Adrenal gland (tissue), 12 donors: ENCODE measurements around the gene HSD17B8. TPM values are rescaled to one million over a fixed set of nuclear protein-coding genes. Genes with fewer than 3 reads are reported as not detected.

Experiments
- DNase-seq, 7 donors: peaks; one replicate each; pipeline ENCODE4 v3.0.0-alpha.2; 2019 to 2020
- H3K27ac ChIP-seq, 5 donors: fragments of 200-600 bp; sonication (generic) in 4 of 5; 1 replicate in 3 of 5; 2 replicates in 2 of 5; pipeline versions ENCODE4 v1.5.1 to v1.8.0; 2016 to 2020; ENCODE audit warnings: mild to moderate bottlenecking in 1 of 5
- H3K27me3 ChIP-seq: fragments of 200-600 bp; 2 replicates; pipeline ENCODE4 v1.8.0; 2021
- H3K36me3 ChIP-seq, 2 donors: fragments of 200-600 bp; replicated peaks in 1 of 2; 1 replicate in 1 of 2; 2 replicates in 1 of 2; pipeline versions ENCODE4 v1.5.1 to v1.8.0; 2018 to 2022
- H3K4me1 ChIP-seq, 2 donors: fragments of 200-600 bp; replicated peaks in 1 of 2; 1 replicate in 1 of 2; 2 replicates in 1 of 2; pipeline versions ENCODE4 v1.5.1 to v1.8.0; 2018 to 2021
- H3K4me3 ChIP-seq, 4 donors: fragments of 200-600 bp; sonication (generic) in 3 of 4; one replicate each; pipeline ENCODE4 v1.5.1; 2016 to 2018
- H3K9me3 ChIP-seq, 3 donors: fragments of 200-600 bp; sonication (generic) in 1 of 3; replicated peaks in 1 of 3; 1 replicate in 2 of 3; 2 replicates in 1 of 3; pipeline versions ENCODE4 v1.5.1 to v1.8.0; 2016 to 2021
- CTCF ChIP-seq, 6 experiments: fragments of 450-650 bp in 4 of 6; fragments of 200-600 bp in 2 of 6; sonication (generic) in 1 of 6; IDR thresholded peaks; 1 replicate in 5 of 6; 2 replicates in 1 of 6; pipeline versions ENCODE4 v1.5.1 to v1.8.0; 2016 to 2021; ENCODE audit warnings: antibody characterized with exemption in 6 of 6, mild to moderate bottlenecking in 2 of 6, moderate library complexity in 1 of 6
- POLR2A ChIP-seq, 2 donors: fragments of 450-650 bp; IDR thresholded peaks; one replicate each; pipeline ENCODE4 v1.6.1; 2017; ENCODE audit warnings: antibody characterized with exemption in 2 of 2, mild to moderate bottlenecking in 2 of 2, moderate library complexity in 1 of 2
- WGBS, 4 donors: extraction: QIAGEN DNeasy Blood & Tissue Kit in 2 of 4; methylation state at CpG; one replicate each; pipeline versions ENCODE4 v1.1.5 to v1.1.7; 2013 to 2017; 5-methylcytosine and 5-hydroxymethylcytosine counted together
- intact Hi-C, 2 donors: fragments of 100-400 bp; cut with DNase I; formaldehyde crosslinking; loops; one replicate each; pipeline versions ENCODE4 v1.14.1 to v1.15.0; 2022 to 2023
- polyA plus RNA-seq, 3 donors: library from polyadenylated mRNA; stranded (reverse); fragments of 200-250 nt in 2 of 3; fragments of 350-450 nt in 1 of 3; fragmentation: Illumina TruSeq in 1 of 3; extraction: RNeasy Lipid Tissue Mini Kit (QIAGEN cat#74804) in 1 of 3; gene quantifications; one replicate each; pipeline ENCODE4 v1.2.3, GENCODE V29; 2013 to 2014
- total RNA-seq, 9 donors: library from RNA; depleted of rRNA in 4 of 9; stranded (reverse); fragments of >200 nt in 4 of 9; fragments of 120-200 nt in 1 of 9; fragmentation: NEBNext Ultra II Directional in 1 of 9; extraction: Animal tissue kit (Norgen Biotek cat#: 25700) in 1 of 9; gene quantifications; one replicate each; pipeline versions ENCODE4 v1.1.0 to v1.2.4, GENCODE V29; 2013 to 2023
- donor health status: healthy with polysubstance abuse.
- donor health status: Bipolar disorder and iron deficiency.
- donor health status: DM: yes; HTN: yes; CAD: no.
- donor health status: DM: no; HTN: no; CAD: no.
- donor health status: DM: no; HTN: no; CAD: no.
- donor health status: DM: yes; HTN: yes; CAD: no.

HSD17B8 gene
- total and polyA plus RNA-seq, 12 donors: 13.4 to 96.3 (median 32.7) TPM

- peak in 1 of 7 donors; percentile 13 for DNase-seq
- intact Hi-C loops: loop anchor here in 1 of 2 donors (10.0 kb wide), 2 partner anchors 129 to 229 kb away; no protein-coding TSS in a partner anchor
- 9 to 33% (median 23%) methylated on average over 1 of the region's 1 CpG for WGBS, 4 donors
These were observed 39.0 kb downstream of the HSD17B8 start for GRCh38 chr6:33243476-33243875.

GRCh38 chr6:33247977-33248642, 43.7 kb downstream of the HSD17B8 start:
- Histone ChIP-seq H3K36me3 (no peaks in the 10 kb centered on the region), H3K4me3 (peak overlapping the region in 2 of 4 donors; percentile 27 to 40), H3K27ac (peak overlapping the region in 4 of 5 donors; percentile 89 to 96 (median 93)), H3K4me1 (peaks cover 20 to 23% of the 10 kb centered on the region in 2 donors), H3K9me3 (no peaks in the 10 kb centered on the region), H3K27me3 (no peaks in the 10 kb centered on the region)
- DNase-seq: peak; percentile 80 to 96 (median 91)
- TF ChIP-seq CTCF (IDR thresholded peaks at IDR 0.05) (peak; percentile 91 to 99 (median 99)), POLR2A (IDR thresholded peaks at IDR 0.05) (no peak)
- intact Hi-C loops: loop anchor here (5.0 to 10.0 kb wide), 5 partner anchors 36 to 233 kb away; partner anchors contain the start of gene RING1 (in 1 of the 2)
- 4 to 10% (median 5%) methylated on average over 12 to 28 of the region's 28 CpGs for WGBS, 4 donors

More at GRCh38 chr6:33243476-33243875, 39.0 kb downstream of the HSD17B8 start:
- Histone ChIP-seq H3K27me3 (peaks cover 10% of the 10 kb centered on the region), H3K4me1 (peaks cover under 1 to 6% of the 10 kb centered on the region in 2 donors), H3K9me3 (no peaks in the 10 kb centered on the region), H3K4me3 (no peak overlapping the region), H3K27ac (no peak overlapping the region), H3K36me3 (no peaks in the 10 kb centered on the region)
- TF ChIP-seq POLR2A (IDR thresholded peaks at IDR 0.05): no peak
- TF ChIP-seq CTCF (IDR thresholded peaks at IDR 0.05): no peak

GRCh38 chr6:33248643-33248931, 44.1 kb downstream of the HSD17B8 start:
- intact Hi-C loops: loop anchor here (5.0 to 10.0 kb wide), 5 partner anchors 36 to 234 kb away; partner anchors contain the start of gene RING1 (in 1 of the 2)
- TF ChIP-seq CTCF (IDR thresholded peaks at IDR 0.05) (peak in 2 of 6 experiments; percentile 6 to 48), POLR2A (IDR thresholded peaks at IDR 0.05) (no peak)
- H3K27ac ChIP-seq: peak overlapping the region; percentile 79 to 96 (median 93)
- peak in 1 of 7 donors; percentile 51 for DNase-seq
- H3K4me3 ChIP-seq: peak overlapping the region in 3 of 4 donors; percentile 19 to 40 (median 27)
- 0 to 1% (median 0%) methylated on average over 1 to 18 of the region's 18 CpGs for WGBS, 4 donors
- no peaks in the 10 kb centered on the region for H3K36me3 ChIP-seq
- no peaks in the 10 kb centered on the region for H3K27me3 ChIP-seq
- H3K9me3 ChIP-seq: no peaks in the 10 kb centered on the region
- H3K4me1 ChIP-seq: peaks cover 20 to 23% of the 10 kb centered on the region in 2 donors

- Histone ChIP-seq H3K4me3 (peak overlapping the region in 3 of 4 donors; percentile 37 to 63 (median 40)), H3K27me3 (no peaks in the 10 kb centered on the region), H3K4me1 (peaks cover 20 to 23% of the 10 kb centered on the region in 2 donors), H3K9me3 (no peaks in the 10 kb centered on the region), H3K27ac (peak overlapping the region; percentile 87 to 96 (median 93)), H3K36me3 (no peaks in the 10 kb centered on the region)
- TF ChIP-seq POLR2A (IDR thresholded peaks at IDR 0.05): peak; percentile 76 to 98
- TF ChIP-seq CTCF (IDR thresholded peaks at IDR 0.05): peak in 4 of 6 experiments; percentile 0 to 14 (median 10)
- 0 to 1% (median 0%) methylated on average over 16 to 58 of the region's 58 CpGs for WGBS, 4 donors
- intact Hi-C loops: loop anchor here (5.0 to 10.0 kb wide), 5 partner anchors 37 to 234 kb away; partner anchors contain the start of gene RING1 (in 1 of the 2)
- DNase-seq: peak; percentile 96 to 100 (median 99)
These were observed 44.7 kb downstream of the HSD17B8 start for GRCh38 chr6:33248932-33249731.
